Left renal cortex interstitium (tissue), 4 donors: ENCODE data around the gene IRF2BP1. TPM values are rescaled to one million over a fixed set of nuclear protein-coding genes. Genes with fewer than 3 reads are reported as not detected.

Experiments
- DNase-seq, 4 donors: peaks; one replicate each; pipeline ENCODE4 v3.0.0-alpha.2; 2013; ENCODE audit warnings: low read depth in 4 of 4, low spot score in 2 of 4, missing footprints in 1 of 4
- polyA plus RNA-seq, 4 donors: library from polyadenylated mRNA; unstranded; fragments of 120-200 nt; gene quantifications; one replicate each; pipeline ENCODE4 v1.2.1, GENCODE V29; 2013; ENCODE audit not compliant: insufficient read length in 4 of 4

IRF2BP1 gene
- polyA plus RNA-seq, 4 donors: 16.5 to 33.7 (median 25.1) TPM

GRCh38 chr19:45863335-45863839 is 22.6 kb downstream of the IRF2BP1 start:
- no peak for DNase-seq

DNA sequence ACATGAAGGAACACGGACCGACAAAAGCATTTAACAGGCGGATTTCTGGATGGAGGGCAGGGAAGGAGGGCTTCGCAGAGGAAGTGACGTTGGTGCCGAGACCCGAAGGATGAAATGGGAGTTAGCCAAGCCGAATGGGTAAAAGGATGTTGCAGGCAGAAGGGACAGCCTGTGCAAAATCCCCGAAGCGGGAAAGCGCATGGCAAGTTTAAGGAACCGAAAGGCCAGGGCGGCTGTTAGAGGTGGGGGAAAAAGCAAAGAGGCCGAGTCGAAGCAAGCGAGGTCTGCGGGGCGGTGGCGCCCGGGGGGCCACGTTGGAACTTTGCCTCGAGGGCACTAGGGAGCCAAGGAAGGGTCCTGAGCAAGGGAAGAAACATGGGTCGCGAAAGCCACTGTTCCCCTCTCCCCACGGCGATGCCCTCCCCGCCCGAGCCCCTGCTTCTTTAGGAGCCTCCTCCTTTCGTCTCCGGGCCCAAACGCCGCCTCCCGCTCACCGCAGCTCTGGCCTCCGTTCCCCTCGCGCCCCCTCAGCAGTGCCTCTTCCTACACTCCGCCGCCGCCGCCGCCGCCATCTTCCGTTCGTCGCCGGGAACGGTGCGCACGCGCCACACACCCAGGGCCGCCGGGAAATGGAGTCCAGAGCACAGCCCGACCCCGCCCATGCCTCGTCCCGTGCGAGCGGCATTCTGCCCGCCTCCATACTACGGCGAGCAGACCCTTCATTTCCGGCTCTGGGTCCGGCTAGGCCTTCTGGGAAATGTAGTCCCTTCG is 23.2 kb downstream of the IRF2BP1 start, which contains the start of gene SYMPK:
SYMPK (minus strand) TSS at position 584 of the 771 bp plus-strand sequence. CDS start 8,652 bp downstream, outside the sequence.
- DNase-seq: peak; percentile 79 to 98 (median 97)

- no peak for DNase-seq
These were observed 23.7 kb downstream of the IRF2BP1 start for GRCh38 chr19:45862271-45862563.

GRCh38 chr19:45860359-45861259 is 25.3 kb downstream of the IRF2BP1 start:
- DNase-seq: no peak

- no peak for DNase-seq
These were observed 31.7 kb downstream of the IRF2BP1 start for GRCh38 chr19:45854167-45854778.

DNA sequence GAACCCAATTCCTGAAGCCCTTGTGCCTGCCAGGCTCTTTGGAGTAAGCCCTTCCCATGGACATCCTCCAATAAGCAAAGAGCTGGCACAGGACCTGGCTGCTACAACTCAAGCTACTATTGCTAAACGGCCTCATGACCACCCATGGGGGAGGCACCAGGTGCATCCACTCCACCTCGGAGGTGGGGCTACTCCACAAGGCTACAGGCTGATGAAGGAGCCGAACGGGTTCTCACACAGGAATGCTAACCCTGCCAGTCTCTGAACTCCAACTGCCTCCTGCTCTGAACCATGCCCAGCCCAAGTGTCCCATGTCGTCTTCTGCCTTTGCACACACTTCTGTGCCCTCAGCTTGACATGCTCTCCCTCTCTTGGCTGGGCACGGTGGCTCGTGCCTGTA is 33.0 kb downstream of the IRF2BP1 start:
- DNase-seq: no peak

DNA sequence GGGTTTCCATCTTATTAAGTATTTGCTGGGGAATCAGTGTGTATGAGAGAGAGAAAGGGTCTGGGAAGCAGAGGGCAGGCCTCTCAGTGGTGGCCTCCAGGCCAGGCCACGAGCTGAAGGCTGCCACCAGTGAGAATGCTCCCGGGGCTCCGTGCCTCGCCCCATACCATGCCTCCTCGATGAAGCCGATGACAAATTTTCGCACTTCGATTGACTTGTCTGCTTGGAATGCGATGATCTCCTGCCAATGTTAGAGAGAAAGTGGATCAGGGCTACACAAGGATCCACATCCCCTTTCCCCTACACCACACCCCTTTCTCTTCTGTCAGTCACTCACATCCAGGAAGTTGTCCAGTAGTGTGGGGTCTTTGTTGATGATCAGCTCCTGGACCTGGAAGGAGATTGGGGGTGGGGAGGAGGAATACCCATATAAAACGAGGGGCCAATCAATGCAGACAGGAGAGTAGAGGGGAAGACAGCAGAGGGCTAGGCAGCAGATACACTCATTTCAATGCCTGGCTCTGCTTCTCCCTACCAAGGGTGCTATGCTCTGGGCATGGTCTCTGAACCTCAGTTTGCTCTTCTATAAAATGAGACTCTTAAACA is 33.7 kb downstream of the IRF2BP1 start:
- DNase-seq: no peak

GRCh38 chr19:45848922-45849321 is 37.0 kb downstream of the IRF2BP1 start:
- DNase-seq: no peak

GRCh38 chr19:45847663-45848062 is 38.3 kb downstream of the IRF2BP1 start:
- DNase-seq: no peak

- no peak for DNase-seq
These were observed 43.7 kb downstream of the IRF2BP1 start for GRCh38 chr19:45842198-45842597.

GRCh38 chr19:45834970-45835369 is 51.0 kb downstream of the IRF2BP1 start:
- DNase-seq: no peak

Other genes with a start within 250 kb of the IRF2BP1 start
- gene EML2, start 246.7 kb downstream of the IRF2BP1 start, polyA plus RNA-seq: 10 to 100 TPM; 17.7 to 30.8 (median 23.5) TPM
- 1 to 10 TPM in 2 of 4 donors, under 1 TPM in 2; 0.59 to 1.8 (median 0.89) TPM for gene GIPR, start 217.9 kb downstream of the IRF2BP1 start, polyA plus RNA-seq
- 100 to 1,000 TPM; 268 to 441 (median 342) TPM for gene SNRPD2, start 194.2 kb downstream of the IRF2BP1 start, polyA plus RNA-seq
- gene QPCTL, start 193.5 kb downstream of the IRF2BP1 start, polyA plus RNA-seq: 10 to 100 TPM in 2 of 4 donors, 1 to 10 TPM in 2; 7.2 to 13.5 (median 10.8) TPM
- gene FBXO46, start 155.2 kb downstream of the IRF2BP1 start, polyA plus RNA-seq: 10 to 100 TPM; 10.7 to 24.0 (median 20.3) TPM
- not detected for gene MEIOSIN, start 152.7 kb downstream of the IRF2BP1 start, polyA plus RNA-seq
- gene SIX5, start 116.9 kb downstream of the IRF2BP1 start, polyA plus RNA-seq: 10 to 100 TPM; 13.6 to 38.5 (median 27.7) TPM
- 10 to 100 TPM; 33.4 to 74.4 (median 54.6) TPM for gene DMPK, start 103.7 kb downstream of the IRF2BP1 start, polyA plus RNA-seq
- 10 to 100 TPM; 24.1 to 56.1 (median 39.9) TPM for gene DMWD, start 93.3 kb downstream of the IRF2BP1 start, polyA plus RNA-seq
- gene RSPH6A, start 70.8 kb downstream of the IRF2BP1 start, polyA plus RNA-seq: not detected
- gene SYMPK, start 23.0 kb downstream of the IRF2BP1 start, polyA plus RNA-seq: 10 to 100 TPM; 49.5 to 80.1 (median 67.0) TPM
- under 1 TPM; 0.40 to 0.60 (median 0.50) TPM for gene FOXA3, start 21.8 kb downstream of the IRF2BP1 start, polyA plus RNA-seq
- gene MYPOP, start 16.5 kb upstream of the IRF2BP1 start, polyA plus RNA-seq: 1 to 10 TPM; 3.7 to 7.2 (median 5.8) TPM
- not detected for gene NANOS2, start 28.6 kb upstream of the IRF2BP1 start, polyA plus RNA-seq
- gene NOVA2, start 87.7 kb upstream of the IRF2BP1 start, polyA plus RNA-seq: 1 to 10 TPM; 2.8 to 5.3 (median 4.2) TPM
- 10 to 100 TPM; 10.8 to 17.0 (median 15.3) TPM for gene CCDC61, start 109.3 kb upstream of the IRF2BP1 start, polyA plus RNA-seq
- under 1 TPM in 2 of 4 donors, not detected in 2; 0.66 to 0.78 TPM for gene PGLYRP1, start 136.9 kb upstream of the IRF2BP1 start, polyA plus RNA-seq
- under 1 TPM in 3 of 4 donors, not detected in 1; 0.28 to 0.87 (median 0.61) TPM for gene IGFL4, start 154.9 kb upstream of the IRF2BP1 start, polyA plus RNA-seq
- not detected for gene IGFL3, start 238.5 kb upstream of the IRF2BP1 start, polyA plus RNA-seq